ENCODE measurements around the gene LIPC. TPM values are rescaled to one million over a fixed set of nuclear protein-coding genes. Genes with fewer than 3 reads are reported as not detected.
A peak's percentile ranks its signal among the peaks of the same experiment; 100 is the strongest.

LIPC gene
- total and polyA plus RNA-seq, 9 of the 15 experiments (the other 6 are each of a cell fraction or from before 2014, with no cell fraction given): 0.07 to 0.41 (median 0.11) TPM; not detected in 2

DNA sequence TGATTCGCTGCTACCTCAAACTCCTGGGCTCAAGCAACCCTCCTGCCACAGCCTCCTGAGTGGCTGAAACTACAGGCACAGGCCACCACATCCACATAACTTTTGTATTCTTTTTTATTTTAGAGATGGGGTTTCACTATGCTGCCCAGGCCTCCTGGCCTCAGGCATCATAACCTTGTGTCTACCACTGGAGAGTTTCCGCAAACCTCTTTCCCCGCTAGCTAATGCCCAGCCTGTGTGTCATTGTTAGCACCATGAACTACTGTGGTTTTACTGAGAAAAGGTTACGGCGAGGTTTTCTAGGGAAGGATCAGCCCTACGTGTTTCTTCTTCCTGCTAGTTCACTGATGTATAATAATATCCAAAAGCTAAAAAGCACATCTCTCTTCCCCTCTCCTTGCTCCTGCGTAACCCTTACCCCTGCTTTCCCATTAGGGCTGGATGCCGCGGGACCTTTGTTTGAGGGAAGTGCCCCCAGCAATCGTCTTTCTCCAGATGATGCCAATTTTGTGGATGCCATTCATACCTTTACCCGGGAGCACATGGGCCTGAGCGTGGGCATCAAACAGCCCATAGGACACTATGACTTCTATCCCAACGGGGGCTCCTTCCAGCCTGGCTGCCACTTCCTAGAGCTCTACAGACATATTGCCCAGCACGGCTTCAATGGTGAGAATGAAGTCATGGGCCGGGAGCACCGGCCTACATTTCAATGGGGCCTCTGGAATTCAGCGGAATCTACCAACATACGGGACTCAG, 113.7 kb downstream of the LIPC start (continued):
- TF ChIP-seq, protein P1, sequence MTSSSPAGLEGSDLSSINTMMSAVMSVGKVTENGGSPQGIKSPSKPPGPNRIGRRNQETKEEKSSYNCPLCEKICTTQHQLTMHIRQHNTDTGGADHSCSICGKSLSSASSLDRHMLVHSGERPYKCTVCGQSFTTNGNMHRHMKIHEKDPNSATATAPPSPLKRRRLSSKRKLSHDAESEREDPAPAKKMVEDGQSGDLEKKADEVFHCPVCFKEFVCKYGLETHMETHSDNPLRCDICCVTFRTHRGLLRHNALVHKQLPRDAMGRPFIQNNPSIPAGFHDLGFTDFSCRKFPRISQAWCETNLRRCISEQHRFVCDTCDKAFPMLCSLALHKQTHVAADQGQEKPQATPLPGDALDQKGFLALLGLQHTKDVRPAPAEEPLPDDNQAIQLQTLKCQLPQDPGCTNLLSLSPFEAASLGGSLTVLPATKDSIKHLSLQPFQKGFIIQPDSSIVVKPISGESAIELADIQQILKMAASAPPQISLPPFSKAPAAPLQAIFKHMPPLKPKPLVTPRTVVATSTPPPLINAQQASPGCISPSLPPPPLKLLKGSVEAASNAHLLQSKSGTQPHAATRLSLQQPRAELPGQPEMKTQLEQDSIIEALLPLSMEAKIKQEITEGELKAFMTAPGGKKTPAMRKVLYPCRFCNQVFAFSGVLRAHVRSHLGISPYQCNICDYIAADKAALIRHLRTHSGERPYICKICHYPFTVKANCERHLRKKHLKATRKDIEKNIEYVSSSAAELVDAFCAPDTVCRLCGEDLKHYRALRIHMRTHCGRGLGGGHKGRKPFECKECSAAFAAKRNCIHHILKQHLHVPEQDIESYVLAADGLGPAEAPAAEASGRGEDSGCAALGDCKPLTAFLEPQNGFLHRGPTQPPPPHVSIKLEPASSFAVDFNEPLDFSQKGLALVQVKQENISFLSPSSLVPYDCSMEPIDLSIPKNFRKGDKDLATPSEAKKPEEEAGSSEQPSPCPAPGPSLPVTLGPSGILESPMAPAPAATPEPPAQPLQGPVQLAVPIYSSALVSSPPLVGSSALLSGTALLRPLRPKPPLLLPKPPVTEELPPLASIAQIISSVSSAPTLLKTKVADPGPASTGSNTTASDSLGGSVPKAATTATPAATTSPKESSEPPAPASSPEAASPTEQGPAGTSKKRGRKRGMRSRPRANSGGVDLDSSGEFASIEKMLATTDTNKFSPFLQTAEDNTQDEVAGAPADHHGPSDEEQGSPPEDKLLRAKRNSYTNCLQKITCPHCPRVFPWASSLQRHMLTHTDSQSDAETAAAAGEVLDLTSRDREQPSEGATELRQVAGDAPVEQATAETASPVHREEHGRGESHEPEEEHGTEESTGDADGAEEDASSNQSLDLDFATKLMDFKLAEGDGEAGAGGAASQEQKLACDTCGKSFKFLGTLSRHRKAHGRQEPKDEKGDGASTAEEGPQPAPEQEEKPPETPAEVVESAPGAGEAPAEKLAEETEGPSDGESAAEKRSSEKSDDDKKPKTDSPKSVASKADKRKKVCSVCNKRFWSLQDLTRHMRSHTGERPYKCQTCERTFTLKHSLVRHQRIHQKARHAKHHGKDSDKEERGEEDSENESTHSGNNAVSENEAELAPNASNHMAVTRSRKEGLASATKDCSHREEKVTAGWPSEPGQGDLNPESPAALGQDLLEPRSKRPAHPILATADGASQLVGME (CRISPR knock-in tag; IDR thresholded peaks at IDR 0.05): 0 out of 2 replicates have a peak, but pooled peaks have one; percentile 21
- no peak for TF ChIP-seq BHLHE40 (IDR thresholded peaks at IDR 0.05; ENCODE audit: low read length)

DNA sequence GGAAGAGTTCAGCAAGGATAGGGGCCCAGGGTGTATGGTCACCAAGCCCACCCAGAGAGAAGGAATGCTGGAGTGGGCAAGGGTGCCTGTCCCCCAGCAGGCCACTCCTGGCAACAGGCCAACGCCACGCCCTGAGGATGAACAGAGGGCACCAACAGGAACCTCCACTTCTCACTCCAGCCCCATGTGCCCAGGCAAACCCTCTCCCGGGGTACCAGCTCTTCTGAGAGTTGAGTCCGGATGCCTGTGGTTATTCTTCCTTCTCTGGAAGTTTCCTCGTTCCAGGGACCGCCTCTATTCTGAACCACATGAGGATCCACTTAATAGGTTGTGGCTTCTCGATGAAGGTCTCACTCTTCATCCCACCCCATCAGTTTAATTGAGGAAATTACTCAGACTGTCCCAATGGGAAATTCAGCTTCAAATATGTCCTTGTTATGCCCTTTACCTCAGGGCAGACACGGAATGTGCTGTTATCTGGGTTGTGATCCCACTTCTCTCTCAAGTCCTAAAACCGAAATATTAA, 114.3 kb downstream of the LIPC start:
- H3K4me1 ChIP-seq (replicated peaks in 1 of 2; ENCODE audit: control insufficient read depth in 2 of 2, insufficient read depth in 2 of 2, low read length in 2 of 2): peaks cover 38 to 46% of the 10 kb centered on the region in 2 experiments
- no peak for FAIRE-seq
- BruUV-seq (replicated peaks): TSS peak; percentile 92
- POLR2A ChIA-PET: interaction anchor here (0.7 to 1.9 kb wide), 4 partner anchors 10 to 63 kb away, joined by 3 to 9 read pairs (median 4); no protein-coding TSS in a partner anchor
- no peaks in the 10 kb centered on the region for H4K20me1 ChIP-seq (replicated peaks; ENCODE audit: control insufficient read depth, insufficient read depth, low read length)
- in situ Hi-C loops (cut with MboI): no loop called here
- intact Hi-C loops (cut with micrococcal nuclease): loop anchor here (5.0 kb wide), 1 partner anchor 201 kb away; the partner anchor contains the start of gene ADAM10
- no peaks in the 10 kb centered on the region for H3K36me3 ChIP-seq (ENCODE audit: control insufficient read depth, insufficient read depth, low read length)
- peak overlapping the region; percentile 84 for H2AFZ ChIP-seq (ENCODE audit: low read depth, low read length)
- no peaks in the 10 kb centered on the region for H3K9me1 ChIP-seq (ENCODE audit: control insufficient read depth, insufficient read depth, low read length)
- H3K4me2 ChIP-seq (ENCODE audit: insufficient read depth, low read length): peak overlapping the region; percentile 67
- no peaks in the 10 kb centered on the region for H3K27me3 ChIP-seq (ENCODE audit: control insufficient read depth in 2 of 2, insufficient read depth in 2 of 2, low read length in 2 of 2)
- H3K9me3 ChIP-seq (replicated peaks; ENCODE audit: control insufficient read depth, insufficient read depth, low read depth, low read length): no peaks in the 10 kb centered on the region
- peak overlapping the region; percentile 61 for H3K27ac ChIP-seq (ENCODE audit: extremely low read depth, low read depth, low read length)
- DNase-seq (ENCODE audit: extremely low read depth in 1 of 4, low spot score in 3 of 4): peak in 1 of 4 experiments; percentile 24
- 56% methylated on average over 9 of the region's 9 CpGs for WGBS (ENCODE audit: insufficient coverage, low coverage, missing lambda C conversion rate)
- H3K9ac ChIP-seq (ENCODE audit: insufficient read depth in 1 of 2, low read depth in 2 of 2, low read length in 2 of 2): peak overlapping the region; percentile 32 to 65
- no peak for ATAC-seq
- no peaks in the 10 kb centered on the region for H3K79me2 ChIP-seq (ENCODE audit: control insufficient read depth, insufficient read depth, low read length)
- CTCF ChIA-PET (ENCODE audit: low intra/inter-chr PET ratio): no interaction called here
- no peak overlapping the region for H3K4me3 ChIP-seq
- TF ChIP-seq, protein P2, sequence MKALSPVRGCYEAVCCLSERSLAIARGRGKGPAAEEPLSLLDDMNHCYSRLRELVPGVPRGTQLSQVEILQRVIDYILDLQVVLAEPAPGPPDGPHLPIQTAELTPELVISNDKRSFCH (CRISPR knock-in tag; IDR thresholded peaks at IDR 0.05): no peak
- TF ChIP-seq, protein P2 (tag; IDR thresholded peaks at IDR 0.05): peak; percentile 59; the same call in 1 of the 2 replicates
- TF ChIP-seq, protein P3, sequence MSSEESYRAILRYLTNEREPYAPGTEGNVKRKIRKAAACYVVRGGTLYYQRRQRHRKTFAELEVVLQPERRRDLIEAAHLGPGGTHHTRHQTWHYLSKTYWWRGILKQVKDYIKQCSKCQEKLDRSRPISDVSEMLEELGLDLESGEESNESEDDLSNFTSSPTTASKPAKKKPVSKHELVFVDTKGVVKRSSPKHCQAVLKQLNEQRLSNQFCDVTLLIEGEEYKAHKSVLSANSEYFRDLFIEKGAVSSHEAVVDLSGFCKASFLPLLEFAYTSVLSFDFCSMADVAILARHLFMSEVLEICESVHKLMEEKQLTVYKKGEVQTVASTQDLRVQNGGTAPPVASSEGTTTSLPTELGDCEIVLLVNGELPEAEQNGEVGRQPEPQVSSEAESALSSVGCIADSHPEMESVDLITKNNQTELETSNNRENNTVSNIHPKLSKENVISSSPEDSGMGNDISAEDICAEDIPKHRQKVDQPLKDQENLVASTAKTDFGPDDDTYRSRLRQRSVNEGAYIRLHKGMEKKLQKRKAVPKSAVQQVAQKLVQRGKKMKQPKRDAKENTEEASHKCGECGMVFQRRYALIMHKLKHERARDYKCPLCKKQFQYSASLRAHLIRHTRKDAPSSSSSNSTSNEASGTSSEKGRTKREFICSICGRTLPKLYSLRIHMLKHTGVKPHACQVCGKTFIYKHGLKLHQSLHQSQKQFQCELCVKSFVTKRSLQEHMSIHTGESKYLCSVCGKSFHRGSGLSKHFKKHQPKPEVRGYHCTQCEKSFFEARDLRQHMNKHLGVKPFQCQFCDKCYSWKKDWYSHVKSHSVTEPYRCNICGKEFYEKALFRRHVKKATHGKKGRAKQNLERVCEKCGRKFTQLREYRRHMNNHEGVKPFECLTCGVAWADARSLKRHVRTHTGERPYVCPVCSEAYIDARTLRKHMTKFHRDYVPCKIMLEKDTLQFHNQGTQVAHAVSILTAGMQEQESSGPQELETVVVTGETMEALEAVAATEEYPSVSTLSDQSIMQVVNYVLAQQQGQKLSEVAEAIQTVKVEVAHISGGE (CRISPR knock-in tag; IDR thresholded peaks at IDR 0.05): 0 out of 6 replicates have a peak, but pooled peaks of 1 of the 3 experiments have one; percentile 12
- no peak for TF ChIP-seq CBX2 (IDR thresholded peaks at IDR 0.05; ENCODE audit: insufficient read depth, low read length, poor library complexity, severe bottlenecking)
- no peak for TF ChIP-seq ZNF76 (CRISPR knock-in tag; IDR thresholded peaks at IDR 0.05; ENCODE audit: borderline replicate concordance)
